ENCODE data around the gene MRPL34. TPM values are rescaled to one million over a fixed set of nuclear protein-coding genes. Genes with fewer than 3 reads are reported as not detected.
"Not testable (repeated sequence)": the region's sequence is repeated elsewhere in the genome, so short reads cannot be mapped to it uniquely, and the experiment has no call there.

MRPL34 gene
- polyA plus RNA-seq (ENCODE audit: insufficient read length in 4 of 4) = 10 to 100 TPM; 48.5 to 77.6 (median 57.3) TPM

GRCh38 chr19:17305517-17306284 lies at the start of gene MRPL34:
Gene MRPL34, plus strand, starts transcription at chr19:17305872. Its CDS starts 21 bp downstream, at chr19:17305893.
- DNase-seq (ENCODE audit: low read depth in 4 of 4, low spot score in 2 of 4) = peak; percentile 90 to 97 (median 93)

GRCh38 chr19:17256130-17256529 lies 49.5 kb upstream of the MRPL34 start:
- no peak for DNase-seq (ENCODE audit: low read depth in 4 of 4, low spot score in 2 of 4)

GRCh38 chr19:17259118-17259780 lies 46.4 kb upstream of the MRPL34 start:
- no peak for DNase-seq (ENCODE audit: low read depth in 4 of 4, low spot score in 2 of 4)

GRCh38 chr19:17259934-17260333 lies 45.7 kb upstream of the MRPL34 start:
- DNase-seq (ENCODE audit: low read depth in 4 of 4, low spot score in 2 of 4) = no peak

- no peak for DNase-seq (ENCODE audit: low read depth in 4 of 4, low spot score in 2 of 4)
Observed at GRCh38 chr19:17260842-17261325, 44.8 kb upstream of the MRPL34 start.

GRCh38 chr19:17262557-17262956 lies 43.1 kb upstream of the MRPL34 start:
- no peak for DNase-seq (ENCODE audit: low read depth in 4 of 4, low spot score in 2 of 4)

- DNase-seq (ENCODE audit: low read depth in 4 of 4, low spot score in 2 of 4) = no peak
Observed at GRCh38 chr19:17263712-17264640, 41.7 kb upstream of the MRPL34 start.

- DNase-seq (ENCODE audit: low read depth in 4 of 4, low spot score in 2 of 4) = no peak
Observed at GRCh38 chr19:17264641-17264979, 41.1 kb upstream of the MRPL34 start, which contains the start of gene USHBP1. Gene USHBP1, minus strand, starts transcription at chr19:17264745. Its CDS starts 446 bp downstream, at chr19:17264299.

- no peak for DNase-seq (ENCODE audit: low read depth in 4 of 4, low spot score in 2 of 4)
Observed at GRCh38 chr19:17266026-17266425, 39.6 kb upstream of the MRPL34 start.

GRCh38 chr19:17266589-17266974 lies 39.1 kb upstream of the MRPL34 start:
- DNase-seq (ENCODE audit: low read depth in 4 of 4, low spot score in 2 of 4) = no peak

- DNase-seq (ENCODE audit: low read depth in 4 of 4, low spot score in 2 of 4) = peak; percentile 89 to 99 (median 94)
Observed at GRCh38 chr19:17266975-17267788, 38.5 kb upstream of the MRPL34 start, which contains the start of gene BABAM1. Gene BABAM1, plus strand, starts transcription at chr19:17267443. Its CDS starts 1,364 bp downstream, at chr19:17268807.

GRCh38 chr19:17268754-17269153 lies 36.9 kb upstream of the MRPL34 start:
- DNase-seq (ENCODE audit: low read depth in 4 of 4, low spot score in 2 of 4) = no peak

GRCh38 chr19:17274892-17275291 lies 30.8 kb upstream of the MRPL34 start:
- DNase-seq (ENCODE audit: low read depth in 4 of 4, low spot score in 2 of 4) = not testable (repeated sequence)

GRCh38 chr19:17275441-17276175 lies 30.1 kb upstream of the MRPL34 start:
- no peak for DNase-seq (ENCODE audit: low read depth in 4 of 4, low spot score in 2 of 4)

GRCh38 chr19:17279436-17279835 lies 26.2 kb upstream of the MRPL34 start:
- no peak for DNase-seq (ENCODE audit: low read depth in 4 of 4, low spot score in 2 of 4)

- no peak for DNase-seq (ENCODE audit: low read depth in 4 of 4, low spot score in 2 of 4)
Observed at GRCh38 chr19:17281391-17282304, 24.0 kb upstream of the MRPL34 start, which contains the start of gene ANKLE1. Gene ANKLE1, plus strand, starts transcription at chr19:17281901. Its CDS starts 20 bp downstream, at chr19:17281921.

GRCh38 chr19:17282488-17283125 lies 23.1 kb upstream of the MRPL34 start:
- peak in 1 of 4 donors; percentile 55 for DNase-seq (ENCODE audit: low read depth in 4 of 4, low spot score in 2 of 4)

Data from left renal cortex interstitium (tissue), 4 donors.